Liver (tissue), 3 donors: Measurements from ENCODE around the gene PCBP2.

Experiments
- EGR1 ChIP-seq, 2 donors: IDR thresholded peaks; 2 replicates each; pipeline ENCODE4 v1.6.1; 2016 to 2018; ENCODE audit warnings: antibody characterized with exemption in 2 of 2, low read depth in 2 of 2
- HNF4A ChIP-seq, 2 donors: conservative IDR thresholded peaks; 2 replicates each; pipeline ENCODE4 v1.6.1; 2016; ENCODE audit warnings: antibody characterized with exemption in 2 of 2, mild to moderate bottlenecking in 2 of 2
- RAD21 ChIP-seq, 2 donors: IDR thresholded peaks; 2 replicates each; pipeline ENCODE4 v1.6.1; 2016; ENCODE audit warnings: antibody characterized with exemption in 2 of 2, mild to moderate bottlenecking in 2 of 2
- YY1 ChIP-seq: IDR thresholded peaks from 2 replicates; pipeline ENCODE4 v1.6.1; 2016; ENCODE audit warnings: antibody characterized with exemption, mild to moderate bottlenecking
- TF ChIP-seq, protein P1 (sequence below): fragments of 150-350 bp; IDR thresholded peaks from 2 replicates; pipeline ENCODE4 v1.5.1; 2017; ENCODE audit warnings: improper control_type of control experiment, low read depth, low read length; ENCODE audit not compliant: missing input control
- donor health status: healthy.
- donor health status: healthy.

GRCh38 chr12:53508534-53509170 lies 56.8 kb downstream of the PCBP2 start:
- TF ChIP-seq, protein P1, sequence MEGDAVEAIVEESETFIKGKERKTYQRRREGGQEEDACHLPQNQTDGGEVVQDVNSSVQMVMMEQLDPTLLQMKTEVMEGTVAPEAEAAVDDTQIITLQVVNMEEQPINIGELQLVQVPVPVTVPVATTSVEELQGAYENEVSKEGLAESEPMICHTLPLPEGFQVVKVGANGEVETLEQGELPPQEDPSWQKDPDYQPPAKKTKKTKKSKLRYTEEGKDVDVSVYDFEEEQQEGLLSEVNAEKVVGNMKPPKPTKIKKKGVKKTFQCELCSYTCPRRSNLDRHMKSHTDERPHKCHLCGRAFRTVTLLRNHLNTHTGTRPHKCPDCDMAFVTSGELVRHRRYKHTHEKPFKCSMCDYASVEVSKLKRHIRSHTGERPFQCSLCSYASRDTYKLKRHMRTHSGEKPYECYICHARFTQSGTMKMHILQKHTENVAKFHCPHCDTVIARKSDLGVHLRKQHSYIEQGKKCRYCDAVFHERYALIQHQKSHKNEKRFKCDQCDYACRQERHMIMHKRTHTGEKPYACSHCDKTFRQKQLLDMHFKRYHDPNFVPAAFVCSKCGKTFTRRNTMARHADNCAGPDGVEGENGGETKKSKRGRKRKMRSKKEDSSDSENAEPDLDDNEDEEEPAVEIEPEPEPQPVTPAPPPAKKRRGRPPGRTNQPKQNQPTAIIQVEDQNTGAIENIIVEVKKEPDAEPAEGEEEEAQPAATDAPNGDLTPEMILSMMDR: peak; percentile 86
- TF ChIP-seq EGR1 (IDR thresholded peaks at IDR 0.05; ENCODE audit: low read depth in 2 of 2): no peak
- TF ChIP-seq YY1: peak; percentile 20
- TF ChIP-seq HNF4A (conservative IDR thresholded peaks at IDR 0.05): no peak
- TF ChIP-seq RAD21 (IDR thresholded peaks at IDR 0.05): peak; percentile 94 to 97
